IMR-90 (cell line): ENCODE data around the gene ITPRIP. TPM values are rescaled to one million over a fixed set of nuclear protein-coding genes. Genes with fewer than 3 reads are reported as not detected.

ENCODE experiments used
- ATAC-seq: fragments of 200-7000 bp; cut with Tn5 transposase; 2 replicates; pipeline ENCODE4 v1.9.1; 2020; ENCODE audit warnings: low read depth, mild to moderate bottlenecking, moderate library complexity
- BruUV-seq: library from RNA; stranded (reverse); fragments of 400-500 nt; replicated peaks from 2 replicates; lab custom pipeline; 2021; lab: Mats Ljungman, UMichigan
- CTCF ChIA-PET: fragments of 300-600 bp; formaldehyde crosslinking; extraction: SDS; loops from one replicate; lab custom pipeline; 2021; ENCODE audit warnings: antibody characterized with exemption; lab: Yijun Ruan, JAX
- POLR2A ChIA-PET: fragments of 300-600 bp; sonication (Branson Sonifier 250); formaldehyde crosslinking; loops from one replicate; lab custom pipeline; 2022; ENCODE audit warnings: antibody characterized with exemption; ENCODE audit not compliant: unreplicated experiment; lab: Charles Lee
- DNase-seq: peaks from one replicate; pipeline ENCODE4 v3.0.0; 2013
- H2AFZ ChIP-seq: replicated peaks from 2 replicates; pipeline ENCODE3; 2013; ENCODE audit warnings: low read length, mild to moderate bottlenecking; ENCODE audit not compliant: poor library complexity
- H2AK5ac ChIP-seq: 2 replicates; pipeline ENCODE4 v1.6.1; 2013; ENCODE audit warnings: low read depth, low read length, inconsistent platforms
- H2AK9ac ChIP-seq: replicated peaks from 2 replicates; pipeline ENCODE3; 2013; ENCODE audit warnings: mild to moderate bottlenecking, low read depth, low read length, moderate library complexity; ENCODE audit not compliant: poor library complexity
- H2BK120ac ChIP-seq: 2 replicates; pipeline ENCODE4 v1.6.1; 2013; ENCODE audit warnings: low read depth, low read length, inconsistent platforms
- H2BK15ac ChIP-seq: 3 replicates; pipeline ENCODE4 v1.6.1; 2013; ENCODE audit warnings: low read depth, low read length, inconsistent platforms
- H2BK20ac ChIP-seq: 2 replicates; pipeline ENCODE4 v1.6.1; 2013; ENCODE audit warnings: low read depth, mild to moderate bottlenecking, inconsistent platforms, low read length, moderate library complexity
- H2BK5ac ChIP-seq: 2 replicates; pipeline ENCODE4 v1.6.1; 2013; ENCODE audit warnings: mild to moderate bottlenecking, low read depth, low read length, inconsistent platforms; ENCODE audit not compliant: poor library complexity, severe bottlenecking
- H3K14ac ChIP-seq: replicated peaks from 2 replicates; pipeline ENCODE4 v1.6.1; 2013; ENCODE audit warnings: low read depth, low read length, inconsistent platforms
- H3K18ac ChIP-seq: 2 replicates; pipeline ENCODE4 v1.6.1; 2013; ENCODE audit warnings: low read depth, low read length, control low read depth
- H3K23ac ChIP-seq: 2 replicates; pipeline ENCODE4 v1.6.1; 2013; ENCODE audit warnings: low read depth, low read length, inconsistent platforms
- H3K27ac ChIP-seq: 2 replicates; pipeline ENCODE4 v1.5.1; 2013; ENCODE audit warnings: mild to moderate bottlenecking, control low read depth, low read length; ENCODE audit not compliant: insufficient read depth
- H3K27me3 ChIP-seq: 2 replicates; pipeline ENCODE4 v1.6.1; 2013; ENCODE audit warnings: low read length; ENCODE audit not compliant: control insufficient read depth, insufficient read depth
- H3K36me3 ChIP-seq: 2 replicates; pipeline ENCODE4 v1.6.1; 2013; ENCODE audit warnings: low read length, mixed read lengths; ENCODE audit not compliant: control insufficient read depth, insufficient read depth
- H3K4ac ChIP-seq: 2 replicates; pipeline ENCODE4 v1.6.1; 2013; ENCODE audit warnings: low read depth, low read length, inconsistent platforms
- H3K4me1 ChIP-seq: 2 replicates; pipeline ENCODE4 v1.6.1; 2013; ENCODE audit warnings: low read length, mixed read lengths; ENCODE audit not compliant: control insufficient read depth, insufficient read depth
- H3K4me2 ChIP-seq: 2 replicates; pipeline ENCODE4 v1.6.1; 2013; ENCODE audit warnings: low read depth, mild to moderate bottlenecking, control low read depth, low read length, moderate library complexity
- H3K4me3 ChIP-seq: 2 replicates; pipeline ENCODE4 v1.5.1; 2013; ENCODE audit warnings: low read depth, mild to moderate bottlenecking, control low read depth, low read length, moderate library complexity; ENCODE audit not compliant: insufficient read depth
- H3K56ac ChIP-seq: 2 replicates; pipeline ENCODE4 v1.6.1; 2013; ENCODE audit warnings: low read length, inconsistent platforms; ENCODE audit not compliant: insufficient read depth; ENCODE audit errors: extremely low read depth
- H3K79me1 ChIP-seq, 2 experiments: 2 replicates each; pipeline ENCODE4 v1.6.1; 2013; ENCODE audit warnings: low read length in 2 of 2, inconsistent platforms in 1 of 2, low read depth in 1 of 2
- H3K9ac ChIP-seq: 2 replicates; pipeline ENCODE4 v1.6.1; 2013; ENCODE audit warnings: low read depth, low read length, control low read depth
- H3K9me1 ChIP-seq: 2 replicates; pipeline ENCODE4 v1.6.1; 2013; ENCODE audit warnings: low read length, inconsistent platforms; ENCODE audit not compliant: insufficient read depth
- H3K9me3 ChIP-seq: 2 replicates; pipeline ENCODE4 v1.6.1; 2013; ENCODE audit warnings: low read length; ENCODE audit not compliant: control insufficient read depth, insufficient read depth
- H4K20me1 ChIP-seq: 2 replicates; pipeline ENCODE4 v1.6.1; 2013; ENCODE audit warnings: low read length, inconsistent platforms; ENCODE audit not compliant: insufficient read depth
- H4K5ac ChIP-seq: 2 replicates; pipeline ENCODE4 v1.6.1; 2013; ENCODE audit warnings: mild to moderate bottlenecking, low read depth, low read length, control low read depth
- H4K8ac ChIP-seq, 2 experiments: 2 replicates each; pipeline ENCODE4 v1.6.1; 2013; ENCODE audit warnings: low read depth in 2 of 2, low read length in 2 of 2, control low read depth in 1 of 2, inconsistent platforms in 1 of 2
- H4K91ac ChIP-seq: 2 replicates; pipeline ENCODE4 v1.6.1; 2013; ENCODE audit warnings: low read depth, low read length, inconsistent platforms; ENCODE audit not compliant: insufficient read depth
- NFE2L2 ChIP-seq: fragments of 150-350 bp; IDR thresholded peaks from 2 replicates; pipeline ENCODE4 v1.6.1; 2016; ENCODE audit warnings: low read depth, mild to moderate bottlenecking, low read length
- WGBS, 2 experiments: methylation state at CpG; one replicate each; pipeline versions ENCODE4 v1.1.5 to v1.1.7; 2013; ENCODE audit warnings: missing lambda C conversion rate in 2 of 2; ENCODE audit not compliant: insufficient read length in 1 of 2; ENCODE audit errors: extremely low coverage in 2 of 2; 5-methylcytosine and 5-hydroxymethylcytosine counted together
- dilution Hi-C: fragments of 300-500 bp; cut with HindIII; formaldehyde crosslinking; loops from one replicate; pipeline ENCODE4 v1.14.3; 2018; ENCODE audit warnings: low sequenced_read_pairs; ENCODE audit not compliant: unreplicated experiment
- in situ Hi-C: fragments of 300-500 bp; cut with MboI; formaldehyde crosslinking; loops from 3 replicates; pipeline ENCODE4 v1.14.3; 2019; ENCODE audit warnings: low sequenced_read_pairs, inconsistent platforms, mixed read lengths
- intact Hi-C: fragments of 100-400 bp; cut with micrococcal nuclease; formaldehyde crosslinking; loops from 2 replicates; pipeline ENCODE4 v1.10.0; 2022
- polyA plus RNA-seq, 3 experiments: library from polyadenylated mRNA; depleted of rRNA; stranded (reverse); fragments of >200 nt; gene quantifications; 2 replicates each; pipeline ENCODE4 v1.2.3, GENCODE V29; 2012; ENCODE audit warnings: low replicate concordance in 1 of 3
- total RNA-seq: library from RNA; depleted of rRNA; stranded (reverse); fragments of >200 nt; gene quantifications from 2 replicates; pipeline ENCODE4 v1.2.3, GENCODE V29; 2012

Gene ITPRIP
- total and polyA plus RNA-seq, 2 of the 4 experiments (the other 2 are of a cell fraction) = 7.5 to 31.9 TPM

DNA sequence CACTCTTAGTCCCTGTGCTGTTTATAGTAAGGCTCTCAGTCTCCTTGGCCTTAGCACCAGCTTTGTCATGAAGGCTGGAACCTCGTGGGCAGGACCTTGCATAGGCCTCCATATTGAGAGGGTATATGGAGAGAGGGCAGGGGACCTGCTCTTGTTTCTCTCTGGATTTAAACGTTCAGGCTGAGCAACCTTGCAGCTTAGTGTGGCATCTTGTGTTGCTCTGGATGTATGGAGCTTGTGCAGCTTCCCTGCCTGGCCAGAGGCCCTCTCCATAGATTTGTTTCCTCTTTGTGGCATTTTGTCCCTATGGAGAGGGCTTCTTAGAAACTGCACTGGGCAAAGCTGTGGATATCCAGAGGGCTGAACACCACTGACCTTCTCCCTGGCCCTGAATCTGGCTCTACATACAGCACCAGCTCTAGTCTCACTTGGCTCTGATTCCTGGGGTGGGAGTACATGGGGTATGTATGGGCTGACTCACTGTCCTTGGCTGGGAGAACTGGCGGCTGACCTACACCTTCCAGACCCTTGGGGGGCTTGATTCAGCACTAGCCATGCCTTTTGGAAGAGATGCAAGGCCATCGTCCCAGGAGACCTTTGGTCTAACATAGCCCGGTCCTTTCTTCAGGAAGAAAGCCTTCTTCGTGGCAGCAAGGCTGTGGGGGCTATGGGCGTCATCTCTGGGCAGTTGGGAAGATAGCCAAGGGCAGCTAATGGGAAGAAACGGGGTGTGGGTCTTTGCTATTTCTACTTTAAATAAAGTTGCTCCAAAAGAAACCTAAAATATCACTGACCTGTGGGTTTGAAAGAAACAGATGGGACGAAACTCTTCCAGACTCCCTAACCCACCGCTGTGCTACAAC is 30.5 kb downstream of the ITPRIP start:
- 90% methylated on average over 3 of the region's 10 CpGs; no CpG with 5 or more reads in 1 of the 2 experiments for WGBS, 2 experiments
- peak overlapping the region; percentile 30; the same call in 1 of the 2 replicates for H3K14ac ChIP-seq
- H3K4me3 ChIP-seq = no peak overlapping the region
- peaks cover 17 to 71% of the 10 kb centered on the region in 2 experiments for H3K79me1 ChIP-seq
- no peak for DNase-seq
- H2BK5ac ChIP-seq = no peak overlapping the region
- H2AK5ac ChIP-seq = peak overlapping the region; percentile 20; the same call in 1 of the 2 replicates
- no peak overlapping the region for H3K4me2 ChIP-seq
- no peak overlapping the region for H2AK9ac ChIP-seq
- BruUV-seq = no TSS peak
- no peak overlapping the region; the same call in 1 of the 2 replicates for H4K91ac ChIP-seq
- dilution Hi-C loops (no loop called here), in situ Hi-C loops (no loop called here), intact Hi-C loops (no loop called here)
- H3K27ac ChIP-seq = no peak overlapping the region
- H2AFZ ChIP-seq = no peak overlapping the region
- H3K27me3 ChIP-seq = no peaks in the 10 kb centered on the region
- no peak overlapping the region for H3K56ac ChIP-seq
- H3K4me1 ChIP-seq = peaks cover 21% of the 10 kb centered on the region
- no peak overlapping the region for H2BK20ac ChIP-seq
- no peak overlapping the region for H3K18ac ChIP-seq
- no peak overlapping the region for H2BK15ac ChIP-seq
- H2BK120ac ChIP-seq = no peak overlapping the region
- no peak for ATAC-seq
- no peaks in the 10 kb centered on the region for H3K9me3 ChIP-seq
- no peak overlapping the region for H4K8ac ChIP-seq
- no peak overlapping the region; the same call in 1 of the 2 replicates for H3K4ac ChIP-seq
- H3K9ac ChIP-seq = no peak overlapping the region
- H3K9me1 ChIP-seq = peaks cover 34% of the 10 kb centered on the region
- peaks cover 22% of the 10 kb centered on the region for H4K20me1 ChIP-seq
- ChIA-PET POLR2A (no interaction called here), CTCF (interaction anchor here (0.6 to 1.6 kb wide), 4 partner anchors 12 to 17 kb away, joined by 3 to 9 read pairs (median 3); no protein-coding TSS in a partner anchor)
- TF ChIP-seq NFE2L2 = no peak
- peaks cover 19% of the 10 kb centered on the region for H3K36me3 ChIP-seq
- H3K23ac ChIP-seq = 0 out of 2 replicates have a peak overlapping the region, but pooled peaks have one; percentile 40
- H4K5ac ChIP-seq = no peak overlapping the region
